BLaER1 treated with 17β-estradiol and CSF1 and Interleukin-3, amounts not matched to agents 10 nM and 100 nM (cell line): ENCODE results near the gene OMA1.

Source experiments
- H3K27ac ChIP-seq, 11 experiments: shearing (Covaris generic); formaldehyde crosslinking; 2 replicates each; pipeline ENCODE4 v1.8.1; 2022
- H3K27me3 ChIP-seq, 11 experiments: shearing (Covaris generic); formaldehyde crosslinking; 2 replicates each; pipeline ENCODE4 v1.8.1; 2022
- H3K36me3 ChIP-seq, 11 experiments: shearing (Covaris generic); formaldehyde crosslinking; 2 replicates each; pipeline ENCODE4 v1.8.1; 2022
- H3K4me1 ChIP-seq, 10 experiments: shearing (Covaris generic); formaldehyde crosslinking; 2 replicates each; pipeline ENCODE4 v1.8.1; 2022
- H3K4me2 ChIP-seq, 11 experiments: shearing (Covaris generic); formaldehyde crosslinking; 2 replicates each; pipeline ENCODE4 v1.8.1; 2022
- H3K4me3 ChIP-seq, 10 experiments: shearing (Covaris generic); formaldehyde crosslinking; 2 replicates each; pipeline ENCODE4 v1.8.1; 2022
- H3K9ac ChIP-seq, 11 experiments: shearing (Covaris generic); formaldehyde crosslinking; 2 replicates each; pipeline ENCODE4 v1.8.1; 2022
- H3K9me3 ChIP-seq, 11 experiments: shearing (Covaris generic); formaldehyde crosslinking; replicated peaks in 1 of 11; 2 replicates each; pipeline ENCODE4 v1.8.1; 2022
- H4K20me1 ChIP-seq, 11 experiments: shearing (Covaris generic); formaldehyde crosslinking; 2 replicates each; pipeline ENCODE4 v1.8.1; 2022
- Cebpa-rat ChIP-seq, 11 experiments: shearing (Covaris generic); IDR thresholded peaks; 2 replicates each; pipeline ENCODE4 v1.8.1; 2022

Gene OMA1

GRCh38 chr1:58434181-58434580 lies 112.3 kb downstream of the OMA1 start:
- Histone ChIP-seq H3K27me3 (no peaks in the 10 kb centered on the region), H3K9me3 (no peaks in the 10 kb centered on the region), H3K4me1 (peaks cover 0 to 56% (median 11%) of the 10 kb centered on the region in 10 experiments; a peak in 13 of 20 replicates)

GRCh38 chr1:58432851-58433668 lies 113.5 kb downstream of the OMA1 start:
- Histone ChIP-seq H3K36me3 (no peaks in the 10 kb centered on the region), H3K27me3 (no peaks in the 10 kb centered on the region), H4K20me1 (no peaks in the 10 kb centered on the region), H3K4me1 (peaks cover 0 to 56% (median 11%) of the 10 kb centered on the region in 10 experiments; a peak in 13 of 20 replicates), H3K4me2 (peak overlapping the region in 4 of 11 experiments; percentile 11 to 74 (median 69); a peak in 6 of 22 replicates), H3K9ac (no peak overlapping the region), H3K4me3 (no peak overlapping the region), H3K27ac (0 out of 22 replicates have a peak overlapping the region, but pooled peaks of 1 of the 11 experiments have one; percentile 17), H3K9me3 (no peaks in the 10 kb centered on the region)
- TF ChIP-seq Cebpa-rat (IDR thresholded peaks at IDR 0.05): no peak

More at GRCh38 chr1:58434181-58434580, 112.3 kb downstream of the OMA1 start:
- H3K4me3 ChIP-seq: no peak overlapping the region
- H4K20me1 ChIP-seq: no peaks in the 10 kb centered on the region
- H3K4me2 ChIP-seq: peak overlapping the region in 6 of 11 experiments; percentile 26 to 74 (median 55); a peak in 12 of 22 replicates
- TF ChIP-seq Cebpa-rat (IDR thresholded peaks at IDR 0.05): no peak
- H3K27ac ChIP-seq: no peak overlapping the region
- no peaks in the 10 kb centered on the region for H3K36me3 ChIP-seq
- no peak overlapping the region for H3K9ac ChIP-seq

DNA sequence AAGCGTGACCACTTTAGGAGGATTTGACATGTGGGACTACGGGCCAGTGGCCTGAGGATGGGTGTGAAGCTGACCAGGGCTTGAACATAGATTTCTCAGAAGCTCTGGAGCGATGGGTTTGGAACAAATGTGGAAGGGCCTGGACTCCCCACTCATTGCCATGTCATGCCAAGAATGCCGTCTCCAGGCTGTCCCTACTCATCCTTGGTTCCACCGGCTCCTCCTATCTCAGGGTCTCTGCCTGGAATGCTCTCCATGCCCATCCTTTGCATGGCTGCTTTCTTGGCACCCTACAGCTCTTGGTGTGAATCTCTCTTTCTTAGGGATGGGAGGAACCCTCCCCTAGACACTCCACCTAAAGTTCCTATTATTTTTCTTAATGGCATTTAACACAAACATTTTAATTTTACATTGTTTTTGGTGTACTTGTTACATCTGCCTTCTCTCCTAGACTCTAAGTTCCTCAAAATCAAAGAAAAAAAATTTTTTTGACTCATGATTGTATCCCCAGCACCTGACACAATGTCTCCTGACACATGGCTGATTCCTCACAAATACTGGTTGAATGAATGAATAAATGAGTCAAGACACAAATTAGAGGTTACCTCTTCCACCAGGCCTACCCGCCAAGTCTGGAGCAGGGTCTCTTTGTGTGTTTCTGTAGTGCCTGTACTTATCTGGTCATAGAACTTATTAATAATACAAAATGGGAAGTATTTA lies 114.5 kb downstream of the OMA1 start:
- H3K27ac ChIP-seq: no peak overlapping the region
- peak overlapping the region in 3 of 11 experiments; percentile 58 to 74 (median 73); a peak in 5 of 22 replicates for H3K4me2 ChIP-seq
- no peak overlapping the region for H3K9ac ChIP-seq
- no peaks in the 10 kb centered on the region for H3K27me3 ChIP-seq
- no peaks in the 10 kb centered on the region for H4K20me1 ChIP-seq
- H3K4me3 ChIP-seq: no peak overlapping the region
- H3K9me3 ChIP-seq: no peaks in the 10 kb centered on the region
- TF ChIP-seq Cebpa-rat (IDR thresholded peaks at IDR 0.05): no peak
- peaks cover 0 to 53% (median 11%) of the 10 kb centered on the region in 10 experiments; a peak in 13 of 20 replicates for H3K4me1 ChIP-seq
- no peaks in the 10 kb centered on the region for H3K36me3 ChIP-seq
